Forelimb muscle (tissue), 1 donor: Measurements from ENCODE around the gene CNPY2. TPM values are rescaled to one million over a fixed set of nuclear protein-coding genes. Genes with fewer than 3 reads are reported as not detected.
A peak's percentile ranks its signal among the peaks of the same experiment; 100 is the strongest.
"Not testable (repeated sequence)": the region's sequence is repeated elsewhere in the genome, so short reads cannot be mapped to it uniquely, and the experiment has no call there.

Source experiments
- DNase-seq: peaks from one replicate; pipeline ENCODE4 v3.0.0-alpha.2; 2013; ENCODE audit warnings: low read depth
- polyA plus RNA-seq: library from polyadenylated mRNA; unstranded; fragments of 120-200 nt; gene quantifications from one replicate; pipeline ENCODE4 v1.2.1, GENCODE V29; 2013; ENCODE audit not compliant: insufficient read length

The CNPY2 gene
- polyA plus RNA-seq, 1 donor, result 58.3 TPM

GRCh38 chr12:56298828-56299227 is 17.0 kb downstream of the CNPY2 start:
- DNase-seq, result no peak

DNA sequence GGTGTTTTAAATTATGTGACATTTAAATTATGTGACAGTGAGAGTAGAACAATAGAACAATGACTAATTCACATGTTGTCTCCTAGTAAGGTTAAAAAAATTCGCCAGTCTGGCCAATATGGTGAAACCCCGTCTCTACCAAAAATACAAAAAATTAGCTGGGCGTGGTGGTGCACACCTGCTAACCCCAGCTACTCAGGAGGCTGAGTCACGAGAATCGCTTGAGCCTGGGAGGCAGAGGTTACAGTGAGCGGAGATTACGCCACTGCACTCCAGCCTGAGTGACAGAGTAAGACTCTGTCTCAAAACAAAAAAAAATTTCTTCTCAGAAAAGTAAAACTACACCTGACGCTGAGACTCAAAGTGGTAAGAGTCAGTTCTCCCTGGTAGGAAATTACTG is 18.4 kb downstream of the CNPY2 start:
- DNase-seq, result no peak

- DNase-seq, result no peak
Observed at GRCh38 chr12:56296295-56296694, 19.5 kb downstream of the CNPY2 start.

DNA sequence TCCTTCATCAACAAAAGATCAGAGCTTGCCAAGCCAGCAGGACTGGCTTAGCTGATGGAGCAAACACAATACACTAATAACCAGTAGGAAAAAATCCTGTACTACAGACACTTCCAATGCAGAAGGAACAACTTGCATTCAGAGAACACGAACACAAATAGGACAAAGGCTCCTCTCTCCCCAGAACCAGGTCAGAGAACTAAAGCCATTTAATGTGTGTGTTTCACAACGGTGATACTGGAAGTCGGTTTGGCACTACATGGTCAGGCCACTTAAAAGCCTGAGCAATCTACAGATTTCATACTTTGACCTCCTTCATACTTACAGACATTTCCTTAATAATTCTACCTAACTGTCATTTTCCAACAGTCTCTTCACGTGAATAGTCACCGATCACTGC is 22.0 kb downstream of the CNPY2 start:
- no peak for DNase-seq

- DNase-seq, result no peak
Observed at GRCh38 chr12:56288705-56289387, 26.9 kb downstream of the CNPY2 start.

DNA sequence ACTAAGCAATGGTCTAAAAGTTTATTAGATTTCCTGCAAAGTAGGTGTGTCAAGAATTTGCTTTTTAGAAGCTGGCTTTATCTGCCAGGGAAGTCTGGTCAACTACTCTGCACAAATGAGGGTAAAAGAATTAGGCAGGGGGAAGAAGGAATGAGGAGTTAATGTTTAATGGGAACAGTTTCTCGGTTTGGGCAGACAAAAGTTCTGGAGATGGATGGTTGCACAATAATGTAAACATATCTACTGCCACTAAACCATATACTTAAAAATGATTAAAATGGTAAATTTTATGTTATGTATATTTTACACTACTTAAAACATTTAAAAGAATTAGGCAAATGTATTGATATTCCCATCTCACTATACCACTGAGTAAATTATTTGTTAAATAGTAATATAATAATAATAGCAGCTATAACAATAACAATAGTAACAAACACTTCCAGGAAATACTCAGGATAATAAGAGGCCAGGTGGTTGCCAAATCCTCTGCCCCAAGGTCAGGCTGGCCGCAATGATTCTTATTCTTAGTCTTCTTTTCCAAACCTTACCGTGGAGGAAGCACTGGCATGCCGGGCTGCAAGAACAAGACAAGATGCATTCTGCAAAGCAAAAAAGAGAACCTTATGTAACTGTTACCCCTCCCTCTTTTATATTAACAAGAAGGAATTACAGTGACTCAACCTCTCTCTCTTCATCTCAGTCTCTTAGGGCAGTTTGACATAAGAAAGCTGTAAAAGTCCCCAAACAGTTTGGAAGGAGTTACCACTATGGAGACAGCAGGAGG is 29.6 kb downstream of the CNPY2 start:
- DNase-seq, result no peak

- DNase-seq, result not testable (repeated sequence)
Observed at GRCh38 chr12:56284263-56284662, 31.5 kb downstream of the CNPY2 start.

DNA sequence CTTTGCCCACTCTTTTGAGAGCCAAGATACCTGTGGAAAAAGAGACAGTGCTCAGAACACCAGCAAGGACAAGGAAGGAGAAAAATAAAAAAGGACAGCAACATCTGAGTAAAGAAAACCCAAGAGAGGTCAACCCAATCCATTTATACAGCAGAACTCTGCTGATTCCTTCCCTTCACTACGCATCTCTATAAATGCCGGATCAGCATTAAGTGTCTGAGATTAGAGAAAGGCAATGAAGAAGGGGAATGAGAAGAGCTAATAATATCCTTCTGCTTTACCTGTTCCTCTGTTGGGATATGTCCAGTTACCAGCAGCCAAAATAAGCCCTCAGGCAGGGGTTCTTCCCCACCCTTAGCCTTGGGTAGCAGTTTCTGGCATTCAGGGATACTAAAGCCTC is 33.2 kb downstream of the CNPY2 start:
- no peak for DNase-seq

DNA sequence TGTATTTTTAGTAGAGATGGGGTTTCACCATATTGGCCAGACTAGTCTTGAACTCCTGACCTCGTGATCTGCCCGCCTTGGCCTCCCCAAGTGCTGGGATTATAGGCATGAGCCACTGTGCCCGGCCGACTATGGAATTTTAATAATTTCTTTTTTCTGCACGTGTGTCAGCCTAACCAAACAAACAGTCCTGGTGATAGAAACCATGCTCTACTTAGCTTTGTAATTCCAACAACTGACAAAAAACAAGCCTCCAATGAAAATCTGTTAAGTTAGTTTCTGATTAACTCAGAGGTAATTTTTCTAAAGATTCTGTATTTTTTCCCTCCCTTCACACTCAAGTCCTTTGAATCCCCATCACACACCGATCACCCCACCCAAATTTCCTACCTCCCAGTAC is 33.8 kb downstream of the CNPY2 start:
- no peak for DNase-seq

- DNase-seq, result no peak
Observed at GRCh38 chr12:56280849-56281248, 34.9 kb downstream of the CNPY2 start.

- DNase-seq, result no peak
Observed at GRCh38 chr12:56278905-56279304, 36.9 kb downstream of the CNPY2 start.

DNA sequence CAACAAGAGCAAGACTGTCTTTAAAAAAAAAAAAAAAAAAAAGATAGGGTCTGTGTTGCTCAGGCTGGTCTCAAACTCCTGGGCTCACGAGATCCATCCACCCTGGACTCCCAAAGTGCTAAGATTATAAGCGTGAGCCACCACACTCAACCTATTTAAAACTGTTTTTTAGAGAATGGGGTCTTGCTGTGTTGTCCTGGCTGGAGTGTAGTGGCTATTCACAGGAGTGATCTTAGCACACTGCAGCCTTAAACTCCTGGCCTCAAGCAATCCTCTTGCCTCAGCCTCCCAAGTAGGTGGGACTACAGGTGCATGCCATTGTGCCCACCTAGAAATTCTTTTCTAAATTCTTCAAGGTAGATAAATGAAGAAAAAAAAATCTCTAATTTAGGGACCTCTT is 41.5 kb downstream of the CNPY2 start:
- DNase-seq, result no peak

- DNase-seq, result not testable (repeated sequence)
Observed at GRCh38 chr12:56272468-56272867, 43.3 kb downstream of the CNPY2 start.

- DNase-seq, result no peak
Observed at GRCh38 chr12:56271031-56271430, 44.8 kb downstream of the CNPY2 start.

DNA sequence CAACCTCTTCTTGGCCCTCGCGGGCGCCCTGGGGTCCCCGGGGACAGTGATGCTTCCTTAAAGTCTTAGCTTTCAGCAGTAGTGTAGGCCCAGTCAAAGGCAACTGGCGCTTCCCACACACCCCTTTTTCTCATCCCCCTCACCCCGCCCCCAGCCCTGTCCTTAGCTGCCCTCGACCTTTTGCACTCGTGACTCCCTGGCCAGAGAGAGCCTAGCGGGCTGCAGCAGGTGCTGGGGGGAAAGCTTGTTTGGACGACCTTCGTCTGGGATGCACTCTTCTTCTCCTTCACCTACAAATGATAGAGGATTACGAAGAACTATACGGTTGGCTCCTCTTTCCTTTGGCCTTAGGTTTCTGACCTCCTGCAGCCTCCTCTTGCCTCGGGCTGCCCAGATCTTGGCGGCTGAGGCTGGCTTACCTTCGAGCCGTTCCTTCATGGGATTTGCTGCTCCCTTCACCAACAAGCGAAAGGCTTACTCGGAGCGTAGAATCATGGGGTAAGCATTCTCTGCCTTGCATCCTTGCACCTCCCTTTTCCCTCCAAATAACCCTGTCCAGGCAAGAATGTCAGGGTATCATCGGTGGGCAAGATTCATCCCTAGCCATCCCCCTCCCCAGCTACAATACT is 48.2 kb downstream of the CNPY2 start:
- no peak for DNase-seq

GRCh38 chr12:56266693-56267442 is 48.9 kb downstream of the CNPY2 start, which contains the start of gene COQ10A:
TSS of gene COQ10A (plus strand) at chr12:56266942. CDS start at chr12:56267119, 177 bp downstream.
- peak; percentile 79 for DNase-seq

GRCh38 chr12:56266068-56266692 is 49.6 kb downstream of the CNPY2 start:
- DNase-seq, result not testable (repeated sequence)

DNA sequence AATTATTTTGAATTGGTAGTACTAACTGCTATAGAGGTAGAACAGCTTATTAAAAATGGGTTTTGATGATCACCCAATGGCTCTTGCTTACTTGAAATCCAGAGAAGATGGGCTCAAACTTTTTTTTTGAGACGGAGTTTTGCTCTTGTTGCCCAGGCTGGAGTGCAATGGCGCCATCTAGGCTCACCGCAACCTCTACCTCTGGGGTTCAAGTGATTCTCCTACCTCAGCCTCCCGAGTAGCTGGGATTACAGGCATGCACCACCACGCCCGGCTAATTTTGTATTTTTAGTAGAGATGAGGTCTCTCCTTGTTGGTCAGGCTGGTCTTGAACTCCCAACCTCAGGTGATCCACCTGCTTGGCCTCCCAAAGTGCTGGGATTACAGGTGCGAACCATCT is 52.8 kb downstream of the CNPY2 start:
- not testable (repeated sequence) for DNase-seq

DNA sequence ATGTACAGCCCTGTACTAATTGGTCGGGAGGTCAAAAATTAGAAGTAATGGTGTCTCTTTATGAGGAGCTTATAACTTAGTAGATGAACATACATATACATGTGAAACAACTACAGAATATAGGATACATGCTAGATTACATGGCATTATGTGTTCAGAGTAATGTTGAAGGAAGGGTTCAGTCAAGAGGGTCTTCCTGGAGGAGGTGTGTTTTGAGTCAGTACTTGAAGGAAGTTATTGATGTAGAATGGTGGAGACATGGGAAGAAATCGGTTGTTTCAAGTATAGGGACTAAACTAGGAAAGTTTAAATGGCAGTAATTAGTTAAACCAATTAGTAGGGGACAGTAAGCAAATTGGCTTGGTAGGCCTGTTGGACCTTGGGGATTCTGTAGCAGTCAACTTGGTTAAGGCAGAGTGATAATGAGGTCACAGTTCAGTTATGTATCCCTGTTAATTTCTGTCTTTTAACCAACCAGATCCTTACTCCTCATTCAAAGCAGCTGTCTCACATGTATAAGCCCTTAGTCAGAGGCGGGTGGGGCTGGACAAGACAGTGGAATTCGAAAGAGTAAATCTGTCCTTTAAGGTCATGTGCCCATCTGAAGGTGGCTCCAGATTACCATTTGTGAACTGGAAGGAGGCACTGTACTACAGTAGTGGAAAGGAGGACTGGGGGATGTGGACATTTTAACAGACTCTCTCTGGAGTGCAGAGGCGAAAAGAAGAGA is 54.1 kb downstream of the CNPY2 start:
- no peak for DNase-seq

- DNase-seq, result no peak
Observed at GRCh38 chr12:56260921-56261320, 54.9 kb downstream of the CNPY2 start.

DNA sequence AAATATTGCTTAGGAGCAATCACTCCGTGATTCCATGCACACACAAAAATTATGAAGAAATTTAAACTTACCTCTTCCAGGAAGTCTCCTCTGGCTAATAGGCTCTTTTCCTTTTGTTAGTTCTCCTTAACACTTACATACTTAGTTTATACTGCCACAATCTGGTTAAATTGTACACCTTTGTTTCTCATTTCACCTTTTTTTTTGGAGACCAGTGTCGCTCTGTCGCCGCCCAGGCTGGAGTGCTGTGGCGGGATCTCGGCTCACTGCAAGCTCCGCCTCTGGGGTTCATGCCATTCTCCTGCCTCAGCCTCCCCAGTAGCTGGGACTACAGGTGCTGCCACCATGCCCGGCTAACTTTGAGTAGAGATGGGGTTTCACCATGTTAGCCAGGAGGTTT is 55.4 kb downstream of the CNPY2 start:
- DNase-seq, result no peak
